Globus pallidus (tissue), 1 donor: ENCODE measurements around the gene CMIP.

Experiments used
- DNase-seq: peaks from one replicate; pipeline ENCODE4 v3.0.0-alpha.2; 2015; ENCODE audit warnings: low spot score

CMIP gene

GRCh38 chr16:81748476-81749198 is 304.0 kb downstream of the CMIP start:
- DNase-seq = no peak

GRCh38 chr16:81752225-81752875 is 307.7 kb downstream of the CMIP start:
- DNase-seq = peak; percentile 62

- DNase-seq = no peak
These were observed 308.2 kb downstream of the CMIP start for GRCh38 chr16:81752876-81753227.

- DNase-seq = no peak
These were observed 310.2 kb downstream of the CMIP start for GRCh38 chr16:81754858-81755257.

- DNase-seq = peak; percentile 25
These were observed 311.5 kb downstream of the CMIP start for GRCh38 chr16:81755915-81756614.

GRCh38 chr16:81756615-81757356 is 312.2 kb downstream of the CMIP start:
- no peak for DNase-seq

GRCh38 chr16:81758376-81758775 is 313.8 kb downstream of the CMIP start:
- DNase-seq = no peak
